Ecto neural progenitor cell (in vitro differentiated cells): ENCODE data around the gene EME1.
"Not testable (repeated sequence)": the region's sequence is repeated elsewhere in the genome, so short reads cannot be mapped to it uniquely, and the experiment has no call there.

Experiments
- DNase-seq: peaks from one replicate; pipeline ENCODE4 v3.0.0-alpha.2; 2018; ENCODE audit warnings: low spot score

The EME1 gene

GRCh38 chr17:50426472-50426782, 53.4 kb downstream of the EME1 start:
- DNase-seq: no peak

- no peak for DNase-seq
Observed at GRCh38 chr17:50426814-50427787, 54.1 kb downstream of the EME1 start.

GRCh38 chr17:50428126-50428525, 55.1 kb downstream of the EME1 start:
- DNase-seq: not testable (repeated sequence)

GRCh38 chr17:50428831-50429424, 55.9 kb downstream of the EME1 start:
- DNase-seq: no peak

GRCh38 chr17:50429793-50430192, 56.8 kb downstream of the EME1 start:
- no peak for DNase-seq
